Measurements from ENCODE around the gene PPP1R36. TPM values are rescaled to one million over a fixed set of nuclear protein-coding genes. Genes with fewer than 3 reads are reported as not detected.

Gene PPP1R36
- total RNA-seq, 1 donor, result 0.73 TPM

DNA sequence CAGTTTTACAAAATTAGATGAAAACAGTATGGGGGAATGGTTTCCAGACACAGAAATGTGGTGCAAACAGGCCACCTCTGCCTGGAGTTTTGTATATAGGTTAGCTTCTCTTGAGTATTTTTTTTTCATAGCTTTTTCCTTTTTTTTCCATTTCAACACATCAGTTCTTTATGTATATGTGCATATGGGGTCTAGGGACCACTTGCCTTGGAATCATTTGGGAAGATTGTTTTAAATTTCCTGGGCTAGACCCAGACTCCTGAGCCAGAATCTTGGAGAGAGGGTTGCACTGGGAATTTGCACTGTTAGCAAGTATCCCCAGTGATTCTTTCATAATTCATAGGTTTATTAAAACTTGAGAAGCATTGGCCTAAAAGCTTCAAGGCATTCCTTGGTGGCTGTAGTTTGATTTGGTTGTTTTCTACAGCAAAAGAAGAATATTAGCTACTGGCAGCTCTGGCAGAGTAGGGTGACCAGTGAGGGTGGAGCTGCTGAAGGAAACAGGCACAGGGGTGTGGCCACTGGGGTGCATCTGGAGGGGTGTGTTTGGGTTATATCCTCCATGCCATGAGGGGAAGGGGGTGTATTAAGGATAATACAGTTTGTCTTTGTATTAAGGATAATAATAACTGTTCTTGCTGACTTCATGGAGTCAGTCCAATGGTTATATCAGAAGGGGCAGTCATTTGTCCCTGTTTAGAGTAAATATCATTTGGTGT lies 22.8 kb downstream of the PPP1R36 start:
- Histone ChIP-seq H3K4me3 (ENCODE audit: low read length) (no peak overlapping the region), H3K9me3 (ENCODE audit: low read depth, low read length) (no peaks in the 10 kb centered on the region), H3K4me1 (ENCODE audit: insufficient read depth, low read length) (no peaks in the 10 kb centered on the region), H3K27me3 (ENCODE audit: insufficient read depth, low read length) (no peaks in the 10 kb centered on the region)

DNA sequence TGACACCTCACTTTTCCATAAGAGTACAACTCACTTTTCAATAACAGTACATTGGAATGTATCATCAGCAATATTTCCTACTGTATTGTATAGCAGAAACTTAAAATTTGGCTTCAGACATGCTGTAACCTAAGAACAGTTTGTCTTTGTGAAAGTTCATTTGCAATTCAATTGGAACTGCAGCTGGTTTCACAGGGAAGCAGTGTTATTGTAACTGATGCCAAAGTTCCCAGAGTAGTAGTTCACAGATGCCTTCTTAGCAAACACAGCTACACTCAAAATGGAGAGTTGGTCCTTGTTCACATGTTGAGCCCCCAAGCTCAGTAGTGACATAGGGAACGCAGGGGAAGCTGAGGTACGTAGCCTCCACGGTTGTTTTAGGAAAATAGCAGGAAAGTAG lies 23.3 kb downstream of the PPP1R36 start:
- Histone ChIP-seq H3K9me3 (ENCODE audit: low read depth, low read length) (no peaks in the 10 kb centered on the region), H3K4me3 (ENCODE audit: low read length) (no peak overlapping the region), H3K27me3 (ENCODE audit: insufficient read depth, low read length) (no peaks in the 10 kb centered on the region), H3K4me1 (ENCODE audit: insufficient read depth, low read length) (no peaks in the 10 kb centered on the region)

DNA sequence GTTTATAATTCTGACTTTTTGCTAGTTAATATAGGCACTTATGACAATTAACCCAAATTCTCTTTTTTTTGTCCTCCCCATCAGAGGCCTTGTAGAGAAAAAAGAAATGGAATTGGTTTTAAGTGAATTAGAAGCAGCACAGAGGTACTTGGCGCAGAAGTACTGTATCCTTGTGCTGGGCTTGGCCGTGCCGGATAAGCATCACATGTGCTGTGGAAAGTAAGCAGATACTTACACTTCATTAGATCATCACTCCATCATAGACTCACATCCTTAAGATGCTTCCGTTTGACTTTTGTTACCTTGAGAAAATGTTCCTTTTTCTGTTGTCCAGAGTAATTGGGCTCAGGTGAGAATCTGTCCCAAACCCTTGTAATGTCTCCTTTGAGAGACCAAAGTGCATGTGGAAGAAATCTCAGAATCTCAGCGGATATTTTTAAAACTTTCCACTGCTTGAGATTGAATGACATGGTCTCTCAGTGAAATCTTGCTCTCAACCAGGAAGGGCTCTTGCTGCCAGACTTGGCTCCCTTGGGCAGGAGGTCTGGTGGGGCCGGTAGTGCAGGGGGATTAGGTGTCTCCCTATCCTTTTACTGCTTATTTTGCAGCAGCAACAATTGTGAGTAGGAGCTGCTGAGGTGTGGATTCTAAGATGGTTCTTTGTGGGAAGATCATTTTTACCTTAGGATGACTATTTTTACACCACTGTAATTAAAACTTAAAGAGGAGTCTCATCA lies 24.8 kb downstream of the PPP1R36 start:
- H3K9me3 ChIP-seq (ENCODE audit: low read depth, low read length), result no peaks in the 10 kb centered on the region
- H3K4me3 ChIP-seq (ENCODE audit: low read length), result no peak overlapping the region
- H3K4me1 ChIP-seq (ENCODE audit: insufficient read depth, low read length), result no peaks in the 10 kb centered on the region
- no peaks in the 10 kb centered on the region for H3K27me3 ChIP-seq (ENCODE audit: insufficient read depth, low read length)

DNA sequence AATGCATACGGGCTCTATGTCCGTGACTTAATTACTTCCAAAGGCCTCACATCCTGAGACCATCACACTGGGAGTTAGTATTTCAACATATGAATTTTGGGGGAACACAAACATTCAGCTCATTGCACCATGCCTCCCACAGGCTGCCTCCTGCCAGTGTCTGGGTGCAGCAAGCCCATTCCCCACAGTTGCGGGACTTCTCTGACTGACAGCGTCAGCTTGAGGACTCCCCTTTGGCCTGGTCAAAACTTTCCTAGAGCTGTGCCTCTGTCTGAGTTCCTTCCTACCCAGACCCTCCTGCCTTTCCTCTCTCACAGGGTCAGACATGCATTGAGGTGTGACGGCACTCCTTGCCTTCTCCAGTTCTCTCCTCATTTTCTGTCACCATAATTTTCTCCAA lies 27.4 kb downstream of the PPP1R36 start:
- Histone ChIP-seq H3K9me3 (ENCODE audit: low read depth, low read length) (no peaks in the 10 kb centered on the region), H3K27me3 (ENCODE audit: insufficient read depth, low read length) (no peaks in the 10 kb centered on the region), H3K4me1 (ENCODE audit: insufficient read depth, low read length) (no peaks in the 10 kb centered on the region), H3K4me3 (ENCODE audit: low read length) (no peak overlapping the region)

DNA sequence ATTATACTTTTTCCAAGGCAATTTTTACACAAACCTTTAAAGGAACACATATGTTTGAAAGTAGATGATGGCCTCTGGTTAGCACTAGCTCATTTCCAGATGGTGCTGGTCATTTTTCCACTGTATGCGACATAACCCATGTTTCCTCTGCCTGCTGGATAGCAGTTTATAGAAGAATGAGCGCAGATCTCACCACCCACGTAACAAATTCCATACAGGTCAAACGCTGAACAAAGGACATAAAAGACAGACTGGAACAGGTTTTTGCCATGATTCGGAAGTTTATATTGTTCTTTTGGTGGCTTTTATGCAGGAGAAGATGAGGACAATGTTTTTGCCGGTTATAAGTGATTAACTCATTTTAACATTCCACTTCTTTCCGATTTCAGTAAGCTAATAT lies 30.7 kb downstream of the PPP1R36 start:
- no peaks in the 10 kb centered on the region for H3K4me1 ChIP-seq (ENCODE audit: insufficient read depth, low read length)
- no peak overlapping the region for H3K4me3 ChIP-seq (ENCODE audit: low read length)

DNA sequence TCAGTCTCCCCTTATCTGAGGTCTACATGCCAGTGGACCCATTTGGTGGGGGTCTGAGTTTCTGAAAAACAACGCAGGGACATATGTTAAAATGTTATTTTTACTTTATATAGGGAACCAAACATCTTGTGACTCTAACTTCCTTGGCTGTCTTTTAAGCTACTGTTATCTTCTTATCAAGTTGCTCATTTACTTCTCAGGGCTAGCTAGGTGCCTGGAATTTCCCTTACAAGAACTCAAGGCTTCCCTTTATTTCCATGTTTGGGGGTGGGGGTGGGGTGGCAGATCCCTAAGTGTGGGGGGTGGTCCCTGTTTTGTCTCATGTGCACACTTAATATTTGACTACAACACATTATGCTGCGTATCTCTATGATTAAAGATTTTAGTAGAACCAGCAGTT lies 31.6 kb downstream of the PPP1R36 start:
- Histone ChIP-seq H3K27me3 (ENCODE audit: insufficient read depth, low read length) (no peaks in the 10 kb centered on the region), H3K9me3 (ENCODE audit: low read depth, low read length) (no peaks in the 10 kb centered on the region), H3K4me3 (ENCODE audit: low read length) (no peak overlapping the region), H3K4me1 (ENCODE audit: insufficient read depth, low read length) (no peaks in the 10 kb centered on the region)

More for the DNA sequence above, 30.7 kb downstream of the PPP1R36 start:
- no peaks in the 10 kb centered on the region for H3K27me3 ChIP-seq (ENCODE audit: insufficient read depth, low read length)
- H3K9me3 ChIP-seq (ENCODE audit: low read depth, low read length), result no peaks in the 10 kb centered on the region

DNA sequence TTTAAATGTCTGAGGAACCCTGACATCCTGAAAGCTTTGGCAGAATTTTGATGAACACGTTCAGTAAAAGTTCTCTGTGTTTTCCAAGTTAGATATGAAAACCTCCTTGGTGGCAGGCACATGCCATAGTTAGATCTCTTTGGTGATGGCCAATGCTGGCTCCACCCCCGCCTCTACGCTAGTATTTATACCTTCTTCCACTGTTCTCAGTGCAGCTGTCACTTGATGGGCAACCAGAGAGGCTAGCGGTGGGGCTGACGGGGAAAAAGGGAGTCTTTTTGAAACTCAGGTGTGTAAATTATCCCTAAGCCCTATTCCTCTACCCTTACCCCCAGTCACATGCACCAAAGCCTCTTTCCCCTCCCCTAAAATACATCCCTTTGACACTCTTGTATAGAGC lies 32.1 kb downstream of the PPP1R36 start:
- no peak overlapping the region for H3K4me3 ChIP-seq (ENCODE audit: low read length)
- no peaks in the 10 kb centered on the region for H3K9me3 ChIP-seq (ENCODE audit: low read depth, low read length)
- no peaks in the 10 kb centered on the region for H3K27me3 ChIP-seq (ENCODE audit: insufficient read depth, low read length)
- no peaks in the 10 kb centered on the region for H3K4me1 ChIP-seq (ENCODE audit: insufficient read depth, low read length)

DNA sequence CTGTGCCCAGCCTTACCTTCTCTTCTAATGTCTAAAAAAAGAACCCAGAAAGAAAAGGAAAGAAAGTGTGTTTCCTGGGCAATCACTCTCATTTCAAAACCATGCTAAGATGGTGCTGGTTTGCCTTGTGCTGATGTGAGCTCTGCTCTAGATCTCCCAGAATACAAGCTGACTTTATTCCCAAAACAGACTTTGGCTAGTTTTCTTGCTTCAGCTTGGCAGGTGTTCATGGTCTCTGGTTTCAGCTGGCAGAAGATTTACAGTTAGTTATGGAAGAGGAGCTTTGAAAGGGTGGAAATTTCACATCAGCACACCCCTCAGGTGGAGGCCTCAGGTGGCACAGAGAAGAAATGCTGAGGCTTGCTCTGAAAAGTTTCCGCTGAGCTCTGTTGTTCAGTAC lies 34.4 kb downstream of the PPP1R36 start:
- Histone ChIP-seq H3K4me1 (ENCODE audit: insufficient read depth, low read length) (no peaks in the 10 kb centered on the region), H3K27me3 (ENCODE audit: insufficient read depth, low read length) (no peaks in the 10 kb centered on the region), H3K4me3 (ENCODE audit: low read length) (no peak overlapping the region), H3K9me3 (ENCODE audit: low read depth, low read length) (no peaks in the 10 kb centered on the region)

DNA sequence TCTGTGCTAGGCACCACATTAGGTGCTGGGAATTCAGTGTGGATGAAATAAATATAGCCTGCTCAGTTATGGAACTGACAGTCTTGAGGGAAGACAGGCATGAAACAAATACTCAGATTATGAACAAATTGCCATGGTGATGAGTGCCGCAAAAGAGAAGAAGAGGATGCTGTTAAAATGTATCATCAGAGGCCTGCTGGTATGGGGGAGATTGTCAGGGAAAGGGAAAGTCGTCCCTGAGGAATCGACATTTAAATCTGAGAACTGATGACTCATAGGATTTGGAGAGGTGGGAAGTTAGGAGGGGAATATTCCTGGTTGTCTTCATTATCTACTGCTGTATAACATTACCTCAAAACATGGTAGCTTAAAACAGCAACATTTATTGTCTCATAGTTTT lies 42.0 kb downstream of the PPP1R36 start:
- H3K4me3 ChIP-seq (ENCODE audit: low read length), result no peak overlapping the region
- no peaks in the 10 kb centered on the region for H3K4me1 ChIP-seq (ENCODE audit: insufficient read depth, low read length)
- H3K27me3 ChIP-seq (ENCODE audit: insufficient read depth, low read length), result no peaks in the 10 kb centered on the region
- H3K9me3 ChIP-seq (ENCODE audit: low read depth, low read length), result no peaks in the 10 kb centered on the region

DNA sequence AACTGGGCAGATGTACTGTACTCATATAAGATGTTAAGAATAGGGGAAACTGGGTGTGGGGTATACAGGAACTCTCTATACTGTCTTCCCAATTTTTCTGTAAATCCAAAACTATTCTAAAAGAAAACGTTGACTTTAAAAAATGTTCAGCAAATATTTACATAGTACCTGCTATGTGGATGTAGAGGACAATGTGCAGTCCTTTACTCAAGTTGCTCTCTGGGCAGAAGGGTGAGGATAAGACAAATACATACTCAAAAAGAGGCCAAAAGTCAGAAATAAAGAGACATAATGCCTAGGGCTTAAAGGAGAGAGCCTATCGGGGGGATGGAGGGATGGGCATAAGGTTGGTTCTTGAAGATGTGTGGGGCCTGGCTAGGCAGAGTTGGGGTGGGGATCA lies 44.7 kb downstream of the PPP1R36 start:
- Histone ChIP-seq H3K4me1 (ENCODE audit: insufficient read depth, low read length) (no peaks in the 10 kb centered on the region), H3K27me3 (ENCODE audit: insufficient read depth, low read length) (no peaks in the 10 kb centered on the region), H3K9me3 (ENCODE audit: low read depth, low read length) (no peaks in the 10 kb centered on the region), H3K4me3 (ENCODE audit: low read length) (no peak overlapping the region)

DNA sequence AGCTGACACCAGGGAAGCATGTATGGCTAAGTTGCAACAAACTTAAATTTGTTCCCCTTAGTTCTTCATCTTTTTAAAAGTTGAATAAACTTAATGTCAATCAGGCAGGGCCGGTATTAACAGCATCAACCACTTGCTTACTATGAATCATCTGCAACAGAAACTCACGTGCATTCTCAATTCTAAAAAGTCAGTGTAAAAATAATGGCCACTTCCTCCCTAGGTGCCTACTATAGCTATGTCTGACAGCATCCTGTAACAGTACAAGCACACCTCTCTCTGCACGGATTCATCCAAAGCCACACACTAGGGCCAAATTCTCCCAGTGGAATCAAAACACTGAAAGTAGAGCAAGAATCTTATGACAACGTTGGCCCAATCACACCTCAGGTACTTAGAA lies 48.6 kb downstream of the PPP1R36 start:
- Histone ChIP-seq H3K4me1 (ENCODE audit: insufficient read depth, low read length) (no peaks in the 10 kb centered on the region), H3K9me3 (ENCODE audit: low read depth, low read length) (no peaks in the 10 kb centered on the region), H3K27me3 (ENCODE audit: insufficient read depth, low read length) (no peaks in the 10 kb centered on the region), H3K4me3 (ENCODE audit: low read length) (no peak overlapping the region)

DNA sequence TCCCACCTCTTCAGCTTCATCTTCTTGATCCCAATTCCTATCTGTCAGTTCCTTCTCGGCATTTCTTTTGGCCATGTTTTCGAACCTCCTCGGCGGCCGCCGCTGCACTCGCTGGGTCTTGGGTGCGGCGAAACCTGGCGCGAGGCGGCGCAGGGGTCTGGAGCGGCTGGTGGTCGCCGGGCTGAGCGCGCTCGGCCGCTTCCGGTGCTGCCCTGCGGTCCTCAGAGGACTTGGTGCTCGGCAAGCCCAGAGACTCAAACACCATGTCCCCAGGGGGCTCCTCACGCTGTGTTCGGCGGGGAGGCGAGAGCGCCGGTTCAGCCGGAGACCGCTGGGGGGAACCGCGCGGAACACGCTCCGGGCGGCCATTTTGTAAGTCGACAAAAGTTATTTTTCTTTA lies 51.8 kb downstream of the PPP1R36 start:
- Histone ChIP-seq H3K27me3 (ENCODE audit: insufficient read depth, low read length) (no peaks in the 10 kb centered on the region), H3K4me1 (ENCODE audit: insufficient read depth, low read length) (no peaks in the 10 kb centered on the region), H3K4me3 (ENCODE audit: low read length) (no peak overlapping the region), H3K9me3 (ENCODE audit: low read depth, low read length) (no peaks in the 10 kb centered on the region)

DNA sequence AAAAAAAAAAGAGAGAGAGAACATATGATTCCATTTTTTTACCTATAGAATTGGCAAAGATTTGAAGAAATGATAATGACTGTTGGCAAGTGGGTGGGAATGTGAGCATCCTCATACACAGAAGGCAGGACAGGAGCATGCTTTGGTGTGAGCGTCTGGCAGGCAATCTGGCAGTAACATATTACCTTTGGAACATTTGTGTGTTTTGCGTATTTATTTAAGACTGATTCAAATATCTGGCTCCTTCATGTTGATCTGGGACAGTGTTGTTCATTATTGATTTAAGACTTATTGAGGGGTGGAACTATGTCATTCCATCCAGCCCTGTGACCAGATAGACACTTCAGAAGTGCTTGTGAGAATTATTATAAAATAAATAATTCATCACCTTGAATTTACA lies 53.1 kb downstream of the PPP1R36 start:
- Histone ChIP-seq H3K4me1 (ENCODE audit: insufficient read depth, low read length) (no peaks in the 10 kb centered on the region), H3K9me3 (ENCODE audit: low read depth, low read length) (no peaks in the 10 kb centered on the region), H3K4me3 (ENCODE audit: low read length) (no peak overlapping the region), H3K27me3 (ENCODE audit: insufficient read depth, low read length) (no peaks in the 10 kb centered on the region)

DNA sequence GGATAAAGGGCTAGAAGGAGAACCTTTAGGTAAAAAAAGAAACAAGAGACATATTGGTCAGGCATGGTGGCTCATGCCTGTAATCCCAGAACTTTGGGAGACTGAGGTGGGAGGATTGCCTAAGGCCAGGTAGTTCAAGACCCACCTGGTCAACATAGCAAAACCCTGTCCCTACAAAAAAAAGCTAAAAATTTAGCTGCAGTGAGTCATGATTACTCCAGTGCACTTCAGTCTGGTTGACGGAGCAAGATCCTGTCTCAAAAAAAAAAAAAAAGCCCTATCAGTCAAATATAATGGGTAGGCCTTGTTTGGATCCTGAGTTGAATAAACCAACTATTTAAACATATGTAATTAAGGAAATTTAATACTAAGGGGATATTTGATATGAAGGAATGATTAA lies 54.2 kb downstream of the PPP1R36 start:
- Histone ChIP-seq H3K27me3 (ENCODE audit: insufficient read depth, low read length) (no peaks in the 10 kb centered on the region), H3K4me1 (ENCODE audit: insufficient read depth, low read length) (no peaks in the 10 kb centered on the region), H3K9me3 (ENCODE audit: low read depth, low read length) (no peaks in the 10 kb centered on the region), H3K4me3 (ENCODE audit: low read length) (no peak overlapping the region)

DNA sequence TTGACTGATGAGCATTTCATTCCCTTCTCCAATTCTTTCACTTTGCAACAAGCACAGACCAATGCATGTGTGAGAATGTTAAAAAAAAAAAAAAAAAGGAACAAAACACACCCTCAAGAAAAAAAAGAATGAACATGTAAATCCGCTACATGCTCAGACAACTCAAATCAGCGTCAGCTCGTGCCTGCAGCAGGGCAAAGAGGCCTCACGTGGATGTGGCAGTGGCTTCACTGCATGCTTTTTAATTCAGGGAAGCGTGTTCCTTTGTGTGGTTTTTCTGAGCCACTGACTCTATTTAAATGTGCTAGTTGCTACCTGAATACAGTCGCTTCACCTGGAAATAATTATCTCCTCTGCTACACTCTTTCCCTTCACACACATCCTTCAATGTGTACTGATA lies 55.1 kb downstream of the PPP1R36 start:
- Histone ChIP-seq H3K9me3 (ENCODE audit: low read depth, low read length) (no peaks in the 10 kb centered on the region), H3K4me3 (ENCODE audit: low read length) (no peak overlapping the region), H3K27me3 (ENCODE audit: insufficient read depth, low read length) (no peaks in the 10 kb centered on the region), H3K4me1 (ENCODE audit: insufficient read depth, low read length) (no peaks in the 10 kb centered on the region)

All from mononuclear cell (primary cell).